Panc1 (cell line): Measurements from ENCODE around the gene GREB1L.
"Not testable (repeated sequence)": the region's sequence is repeated elsewhere in the genome, so short reads cannot be mapped to it uniquely, and the experiment has no call there.

ENCODE experiments used
- TF ChIP-seq, protein P1 (sequence below): fragments of 450-650 bp; IDR thresholded peaks from 2 replicates; pipeline ENCODE4 v1.5.1; 2017; ENCODE audit warnings: mild to moderate bottlenecking
- TF ChIP-seq, protein P2 (sequence below), 2 experiments: IDR thresholded peaks; 2 replicates each; pipeline ENCODE4 v1.6.1; 2011 to 2012; ENCODE audit warnings: low read depth in 2 of 2, control low read depth in 1 of 2, low read length in 1 of 2, mild to moderate bottlenecking in 1 of 2, moderate library complexity in 1 of 2; ENCODE audit not compliant: insufficient read depth in 1 of 2

DNA sequence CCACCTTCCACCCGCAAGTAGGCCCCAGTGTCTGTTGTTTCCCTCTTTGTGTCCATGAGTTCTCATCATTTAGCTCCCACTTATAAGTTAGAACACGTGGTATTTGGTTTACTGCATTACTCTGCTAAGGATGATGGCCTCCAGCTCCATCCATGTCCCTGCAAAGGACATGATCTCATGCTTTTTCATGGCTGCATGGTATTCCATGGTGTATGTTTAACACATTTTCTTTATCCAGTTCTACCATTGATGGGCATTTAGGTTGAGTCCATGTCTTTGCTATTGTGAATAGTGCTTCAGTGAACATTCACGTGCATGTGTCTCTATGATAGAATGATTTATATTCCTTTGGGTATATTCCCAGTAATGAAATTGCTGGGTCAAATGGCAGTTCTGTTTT, 69.9 kb downstream of the GREB1L start:
- TF ChIP-seq, protein P1, sequence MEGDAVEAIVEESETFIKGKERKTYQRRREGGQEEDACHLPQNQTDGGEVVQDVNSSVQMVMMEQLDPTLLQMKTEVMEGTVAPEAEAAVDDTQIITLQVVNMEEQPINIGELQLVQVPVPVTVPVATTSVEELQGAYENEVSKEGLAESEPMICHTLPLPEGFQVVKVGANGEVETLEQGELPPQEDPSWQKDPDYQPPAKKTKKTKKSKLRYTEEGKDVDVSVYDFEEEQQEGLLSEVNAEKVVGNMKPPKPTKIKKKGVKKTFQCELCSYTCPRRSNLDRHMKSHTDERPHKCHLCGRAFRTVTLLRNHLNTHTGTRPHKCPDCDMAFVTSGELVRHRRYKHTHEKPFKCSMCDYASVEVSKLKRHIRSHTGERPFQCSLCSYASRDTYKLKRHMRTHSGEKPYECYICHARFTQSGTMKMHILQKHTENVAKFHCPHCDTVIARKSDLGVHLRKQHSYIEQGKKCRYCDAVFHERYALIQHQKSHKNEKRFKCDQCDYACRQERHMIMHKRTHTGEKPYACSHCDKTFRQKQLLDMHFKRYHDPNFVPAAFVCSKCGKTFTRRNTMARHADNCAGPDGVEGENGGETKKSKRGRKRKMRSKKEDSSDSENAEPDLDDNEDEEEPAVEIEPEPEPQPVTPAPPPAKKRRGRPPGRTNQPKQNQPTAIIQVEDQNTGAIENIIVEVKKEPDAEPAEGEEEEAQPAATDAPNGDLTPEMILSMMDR, result not testable (repeated sequence)
- TF ChIP-seq, protein P2, sequence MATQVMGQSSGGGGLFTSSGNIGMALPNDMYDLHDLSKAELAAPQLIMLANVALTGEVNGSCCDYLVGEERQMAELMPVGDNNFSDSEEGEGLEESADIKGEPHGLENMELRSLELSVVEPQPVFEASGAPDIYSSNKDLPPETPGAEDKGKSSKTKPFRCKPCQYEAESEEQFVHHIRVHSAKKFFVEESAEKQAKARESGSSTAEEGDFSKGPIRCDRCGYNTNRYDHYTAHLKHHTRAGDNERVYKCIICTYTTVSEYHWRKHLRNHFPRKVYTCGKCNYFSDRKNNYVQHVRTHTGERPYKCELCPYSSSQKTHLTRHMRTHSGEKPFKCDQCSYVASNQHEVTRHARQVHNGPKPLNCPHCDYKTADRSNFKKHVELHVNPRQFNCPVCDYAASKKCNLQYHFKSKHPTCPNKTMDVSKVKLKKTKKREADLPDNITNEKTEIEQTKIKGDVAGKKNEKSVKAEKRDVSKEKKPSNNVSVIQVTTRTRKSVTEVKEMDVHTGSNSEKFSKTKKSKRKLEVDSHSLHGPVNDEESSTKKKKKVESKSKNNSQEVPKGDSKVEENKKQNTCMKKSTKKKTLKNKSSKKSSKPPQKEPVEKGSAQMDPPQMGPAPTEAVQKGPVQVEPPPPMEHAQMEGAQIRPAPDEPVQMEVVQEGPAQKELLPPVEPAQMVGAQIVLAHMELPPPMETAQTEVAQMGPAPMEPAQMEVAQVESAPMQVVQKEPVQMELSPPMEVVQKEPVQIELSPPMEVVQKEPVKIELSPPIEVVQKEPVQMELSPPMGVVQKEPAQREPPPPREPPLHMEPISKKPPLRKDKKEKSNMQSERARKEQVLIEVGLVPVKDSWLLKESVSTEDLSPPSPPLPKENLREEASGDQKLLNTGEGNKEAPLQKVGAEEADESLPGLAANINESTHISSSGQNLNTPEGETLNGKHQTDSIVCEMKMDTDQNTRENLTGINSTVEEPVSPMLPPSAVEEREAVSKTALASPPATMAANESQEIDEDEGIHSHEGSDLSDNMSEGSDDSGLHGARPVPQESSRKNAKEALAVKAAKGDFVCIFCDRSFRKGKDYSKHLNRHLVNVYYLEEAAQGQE (IDR thresholded peaks at IDR 0.05; ENCODE audit: insufficient read depth in 1 of 2, low read depth in 2 of 2, low read length in 1 of 2), result not testable (repeated sequence)
